ENCODE results near the gene SAE1. TPM values are rescaled to one million over a fixed set of nuclear protein-coding genes. Genes with fewer than 3 reads are reported as not detected.
"Not testable (repeated sequence)": the region's sequence is repeated elsewhere in the genome, so short reads cannot be mapped to it uniquely, and the experiment has no call there.

The SAE1 gene
- total and polyA plus RNA-seq, 10 of the 15 experiments (the other 5 are each of a cell fraction or from before 2014, with no cell fraction given): 62.0 to 246 (median 148) TPM

- TF ChIP-seq GATAD2B (conservative IDR thresholded peaks at IDR 0.05; ENCODE audit: low read depth) (no peak), E2F8 (IDR thresholded peaks at IDR 0.05; ENCODE audit: low read depth, partially characterized antibody) (no peak), ZNF207 (IDR thresholded peaks at IDR 0.05; ENCODE audit: borderline replicate concordance) (no peak), YBX1 (IDR thresholded peaks at IDR 0.05) (no peak), RELB (IDR thresholded peaks at IDR 0.05; ENCODE audit: low read depth) (no peak), ELK1 (IDR thresholded peaks at IDR 0.05; ENCODE audit: low read depth, low read length) (no peak), MLLT1 (IDR thresholded peaks at IDR 0.05) (no peak), ZBTB40 (IDR thresholded peaks at IDR 0.05; ENCODE audit: borderline replicate concordance) (no peak), LARP7 (IDR thresholded peaks at IDR 0.05) (no peak), NR2F1 (conservative IDR thresholded peaks at IDR 0.05) (no peak)
Observed at GRCh38 chr19:47100290-47100689, 30.3 kb upstream of the SAE1 start (continued).

- RAD21 ChIA-PET (ENCODE audit: unreplicated experiment): not testable (repeated sequence)
Observed at GRCh38 chr19:47101116-47101515, 29.5 kb upstream of the SAE1 start.

More at GRCh38 chr19:47101116-47101515, 29.5 kb upstream of the SAE1 start:
- intact Hi-C loops (cut with micrococcal nuclease; ENCODE audit: unreplicated experiment); H3K36me3 ChIP-seq (ENCODE audit: control insufficient read depth in 2 of 2, insufficient read depth in 2 of 2, low read length in 1 of 2); H3K9me3 ChIP-seq (replicated peaks; ENCODE audit: control insufficient read depth, insufficient read depth, low read length); H3K27ac ChIP-seq (ENCODE audit: control insufficient read depth, insufficient read depth); ATAC-seq; CTCF ChIA-PET; POLR2A ChIA-PET; H3K4me3 ChIP-seq; H3K4me1 ChIP-seq (ENCODE audit: control insufficient read depth, insufficient read depth, low read length); in situ Hi-C loops (cut with MboI); H3K4me2 ChIP-seq (ENCODE audit: control insufficient read depth, insufficient read depth); H3K27me3 ChIP-seq (replicated peaks in 1 of 2; ENCODE audit: control insufficient read depth in 2 of 2, insufficient read depth in 2 of 2, low read length in 1 of 2); H2AFZ ChIP-seq (ENCODE audit: control insufficient read depth, low read depth, low read length); FAIRE-seq; H4K20me1 ChIP-seq (ENCODE audit: control insufficient read depth, insufficient read depth); BruUV-seq (replicated peaks); H3K9ac ChIP-seq (ENCODE audit: control insufficient read depth, insufficient read depth, low read length); DNase-seq (ENCODE audit: low read depth, low spot score): not testable (repeated sequence)
- WGBS (ENCODE audit: insufficient coverage, insufficient replicate concordance, low lambda C conversion rate, missing lambda C conversion rate): 98% methylated on average over 4 of the region's 4 CpGs
- peaks cover 80% of the 10 kb centered on the region for H3K79me2 ChIP-seq (ENCODE audit: control insufficient read depth, insufficient read depth, low read length)
- SMC1A ChIA-PET (ENCODE audit: uncharacterized antibody, unreplicated experiment): interaction anchor here (3.5 kb wide), 1 partner anchor 12 kb away, joined by 18 read pairs; the partner anchor contains the start of gene ZC3H4

Data from GM12878 (cell line).